Left cardiac atrium (tissue), 4 donors: Measurements from ENCODE around the gene CNTNAP5. TPM values are rescaled to one million over a fixed set of nuclear protein-coding genes. Genes with fewer than 3 reads are reported as not detected.

ENCODE experiments used
- ATAC-seq, 2 donors: fragments of 200-7000 bp; cut with Tn5 transposase; one replicate each; pipeline ENCODE4 v1.9.1; 2020; ENCODE audit warnings: mild to moderate bottlenecking in 2 of 2, moderate library complexity in 2 of 2
- DNase-seq: peaks from one replicate; pipeline ENCODE4 v3.0.0-alpha.2; 2020
- intact Hi-C, 2 donors: fragments of 100-400 bp; cut with DNase I; formaldehyde crosslinking; loops; one replicate each; pipeline versions ENCODE4 v1.14.1 to v1.15.1; 2022 to 2023
- total RNA-seq, 2 donors: library from RNA; stranded (reverse); fragmentation: NEBNext Ultra II Directional; extraction: Animal tissue kit (Norgen Biotek cat#: 25700); gene quantifications; one replicate each; pipeline ENCODE4 v1.2.1, GENCODE V29; 2021
- donor health status: DM: no; HTN: yes; CAD: no.
- donor health status: DM: no; HTN: yes; CAD: no; lungs with severe emphysema.
- donor health status: DM: yes; HTN: yes; CAD: no.
- donor health status: Dilated cardiomyopathy.

Gene CNTNAP5
- total RNA-seq, 2 donors from 2014 or later = not detected

GRCh38 chr2:124501575-124502152, 476.6 kb downstream of the CNTNAP5 start:
- no peak for DNase-seq
- ATAC-seq = peak; percentile 15 to 70
- intact Hi-C loops = no loop called here

GRCh38 chr2:124514236-124514635, 489.1 kb downstream of the CNTNAP5 start:
- intact Hi-C loops = no loop called here
- ATAC-seq (no peak), DNase-seq (no peak)

DNA sequence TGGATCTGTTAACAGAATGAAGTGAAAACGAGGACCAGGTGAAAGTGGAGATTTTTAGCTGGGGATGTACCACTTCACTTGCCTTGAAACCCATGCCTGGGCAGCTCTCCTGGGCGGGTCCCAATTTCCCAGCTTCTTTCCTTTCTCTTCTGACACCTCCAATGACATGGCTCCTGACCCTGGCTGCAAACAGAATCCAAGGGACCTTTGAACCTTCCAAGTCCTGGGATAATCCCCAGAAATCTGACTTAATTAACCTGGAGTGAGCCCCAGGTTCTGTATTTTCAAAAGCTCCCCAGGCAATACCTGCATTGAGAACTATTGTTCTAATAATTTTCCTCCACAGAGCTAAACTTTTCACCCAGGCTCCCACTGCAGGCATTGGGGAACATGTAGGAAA, 495.9 kb downstream of the CNTNAP5 start:
- ATAC-seq (no peak), DNase-seq (no peak)
- intact Hi-C loops = no loop called here

GRCh38 chr2:124523096-124523495, 498.0 kb downstream of the CNTNAP5 start:
- no peak for DNase-seq
- ATAC-seq = no peak
- intact Hi-C loops = no loop called here

DNA sequence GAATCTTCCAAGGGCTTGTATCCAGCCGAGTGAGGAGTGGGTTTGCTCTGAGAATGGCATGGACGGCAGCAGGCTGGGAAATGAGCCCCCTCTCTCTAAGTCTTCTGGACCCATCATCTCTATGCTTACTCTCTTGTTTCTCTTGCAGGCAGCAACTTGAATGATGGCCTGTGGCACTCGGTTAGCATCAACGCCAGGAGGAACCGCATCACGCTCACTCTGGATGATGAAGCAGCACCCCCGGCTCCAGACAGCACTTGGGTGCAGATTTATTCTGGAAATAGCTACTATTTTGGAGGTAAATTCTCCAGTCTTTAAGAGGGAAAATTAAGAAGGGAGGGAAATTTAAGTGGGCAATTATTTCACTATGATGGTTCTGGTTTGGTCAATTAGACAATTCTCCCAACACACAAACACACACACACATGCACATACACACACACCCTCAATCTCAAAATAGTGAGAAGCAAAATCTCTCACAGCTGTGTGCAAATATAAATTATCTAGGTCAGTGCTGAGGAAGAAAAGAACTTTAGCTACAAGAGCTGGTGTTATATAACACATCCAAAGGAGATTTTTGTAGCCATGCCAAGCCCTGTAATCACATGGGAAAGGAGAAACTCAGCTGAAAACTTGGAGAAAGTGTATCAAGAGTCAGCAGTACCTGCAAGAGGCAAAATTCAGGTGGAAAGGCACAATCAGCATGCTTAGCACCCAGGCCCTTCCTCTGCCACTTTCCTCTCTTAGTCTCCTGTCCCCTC, 499.2 kb downstream of the CNTNAP5 start:
- DNase-seq (no peak), ATAC-seq (peak; percentile 35 to 41)
- intact Hi-C loops = no loop called here

- no peak for DNase-seq
- no peak for ATAC-seq
- intact Hi-C loops = no loop called here
These were observed 501.1 kb downstream of the CNTNAP5 start for GRCh38 chr2:124526221-124526620.

DNA sequence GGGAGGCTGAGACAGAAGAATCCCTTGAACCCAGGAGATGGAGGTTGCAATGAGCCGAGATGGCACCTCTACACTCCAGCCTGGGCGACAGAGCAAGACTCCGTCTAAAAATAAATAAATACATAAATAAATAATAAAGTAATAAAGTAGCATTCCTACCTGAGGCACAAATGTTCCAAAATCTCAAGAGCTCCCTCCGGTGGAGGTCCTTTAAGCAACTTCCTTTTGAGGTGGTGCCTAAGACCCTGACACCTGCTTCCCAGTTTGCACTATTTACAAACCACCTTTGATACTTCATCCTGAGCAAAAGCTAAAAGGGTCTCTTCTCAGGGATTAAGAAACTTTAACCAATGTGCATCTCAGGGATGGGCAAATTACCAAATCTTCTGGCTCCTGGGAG, 505.1 kb downstream of the CNTNAP5 start:
- intact Hi-C loops = no loop called here
- DNase-seq = no peak

GRCh38 chr2:124533226-124533954, 508.3 kb downstream of the CNTNAP5 start:
- peak in 1 of 2 donors; percentile 25 for ATAC-seq
- intact Hi-C loops = no loop called here
- no peak for DNase-seq

More for the DNA sequence above, 505.1 kb downstream of the CNTNAP5 start:
- no peak for ATAC-seq

DNA sequence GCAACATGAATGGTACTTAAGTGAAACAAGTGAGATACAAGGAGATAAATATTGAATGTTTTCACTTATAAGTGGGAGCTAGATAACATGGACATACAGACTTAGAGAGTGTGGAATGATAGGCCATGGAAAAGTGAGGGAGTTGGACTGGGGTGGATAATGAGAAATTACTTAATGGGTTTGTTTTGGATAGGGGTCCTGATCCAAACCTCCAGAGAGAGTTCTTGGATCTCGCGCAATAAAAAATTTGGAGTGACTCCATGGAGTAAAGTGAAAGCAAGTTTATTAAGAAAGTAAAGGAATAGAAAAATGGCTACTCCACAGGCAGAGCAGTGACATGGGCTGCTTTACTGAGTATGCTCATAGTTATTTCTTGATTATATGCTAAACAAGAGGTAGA, 508.9 kb downstream of the CNTNAP5 start:
- DNase-seq = no peak
- intact Hi-C loops = no loop called here
- peak; percentile 29 to 57 for ATAC-seq

GRCh38 chr2:124535816-124536215, 510.7 kb downstream of the CNTNAP5 start:
- ATAC-seq (no peak), DNase-seq (no peak)
- intact Hi-C loops = no loop called here

GRCh38 chr2:124536591-124536990, 511.5 kb downstream of the CNTNAP5 start:
- DNase-seq = no peak
- no peak for ATAC-seq
- intact Hi-C loops = no loop called here

DNA sequence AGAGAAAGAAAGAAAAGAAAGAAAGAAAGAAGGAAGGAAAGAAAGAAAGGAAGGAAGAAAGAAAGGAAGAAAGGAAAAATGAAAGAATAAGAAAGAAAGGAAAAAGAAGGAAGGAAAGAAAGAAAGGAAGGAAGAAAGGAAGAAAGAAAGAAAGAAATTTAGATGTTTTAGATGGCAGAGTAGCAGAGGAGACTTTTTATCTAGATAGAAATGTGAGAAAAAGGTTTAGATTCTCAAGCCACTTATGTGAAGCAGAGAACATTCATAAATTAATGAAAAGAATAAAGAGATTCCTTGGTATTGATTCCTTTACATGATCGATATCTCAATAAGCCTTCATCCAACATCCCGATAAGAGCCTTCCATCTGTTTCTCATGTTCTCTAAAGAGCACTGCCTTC, 513.5 kb downstream of the CNTNAP5 start:
- ATAC-seq = no peak
- DNase-seq = no peak
- intact Hi-C loops = no loop called here

GRCh38 chr2:124540805-124541204, 515.7 kb downstream of the CNTNAP5 start:
- ATAC-seq (peak in 1 of 2 donors; percentile 23), DNase-seq (no peak)
- intact Hi-C loops = no loop called here

GRCh38 chr2:124542932-124543640, 518.0 kb downstream of the CNTNAP5 start:
- peak; percentile 83 to 91 for ATAC-seq
- intact Hi-C loops = no loop called here
- DNase-seq = peak; percentile 26

GRCh38 chr2:124547700-124548099, 522.6 kb downstream of the CNTNAP5 start:
- intact Hi-C loops = no loop called here

DNA sequence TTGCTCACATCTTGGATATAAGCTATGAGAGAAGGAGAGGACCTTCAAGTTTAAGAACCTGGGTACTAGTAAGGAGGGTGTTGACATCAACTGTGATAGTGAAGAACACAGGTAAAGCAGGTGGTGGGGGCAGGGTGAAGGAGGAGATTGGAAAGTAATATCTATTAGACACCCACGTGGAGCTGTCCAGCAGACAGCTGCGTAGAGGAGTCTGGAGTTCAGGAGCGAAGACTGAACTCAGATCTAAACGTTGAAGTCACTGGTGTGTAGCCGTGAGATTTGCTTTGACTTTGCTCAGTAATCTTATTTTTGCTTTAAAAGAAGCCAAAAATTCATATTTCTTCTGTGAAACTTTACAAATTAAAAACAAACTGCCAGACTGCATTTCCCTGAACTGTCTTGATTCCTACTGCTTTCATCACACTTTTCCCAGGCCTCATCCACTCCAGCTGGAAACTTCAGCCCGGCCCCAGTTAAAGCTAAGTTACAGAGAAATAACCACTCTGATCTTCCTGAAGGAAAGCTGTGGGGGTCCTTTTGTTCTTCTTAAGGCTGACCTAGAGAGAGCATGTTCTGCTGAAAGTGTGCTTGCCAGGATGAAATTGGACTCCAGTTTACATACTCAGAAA, 533.3 kb downstream of the CNTNAP5 start:
- intact Hi-C loops = no loop called here
- ATAC-seq (no peak), DNase-seq (no peak)

More at GRCh38 chr2:124547700-124548099, 522.6 kb downstream of the CNTNAP5 start:
- DNase-seq (no peak), ATAC-seq (no peak)

DNA sequence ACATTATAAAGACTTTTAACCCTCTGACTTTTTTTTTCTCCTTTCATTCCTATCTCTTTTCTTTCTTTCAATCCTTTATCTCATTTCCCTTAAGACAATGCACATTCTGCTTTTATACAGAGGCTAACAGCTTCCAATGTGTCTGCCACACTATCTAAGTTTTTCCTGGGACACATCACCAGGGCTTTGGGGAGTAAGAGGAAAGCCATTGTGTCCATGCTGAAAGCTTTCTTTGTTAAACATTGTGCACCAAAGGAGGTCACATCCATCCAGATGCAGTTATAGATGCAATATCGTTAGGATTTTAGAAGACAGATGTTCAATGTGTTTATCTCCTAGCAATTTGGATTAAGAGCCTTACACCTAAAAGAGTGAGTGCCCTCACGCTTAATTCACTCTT, 534.1 kb downstream of the CNTNAP5 start:
- DNase-seq = no peak
- intact Hi-C loops = no loop called here
- no peak for ATAC-seq

DNA sequence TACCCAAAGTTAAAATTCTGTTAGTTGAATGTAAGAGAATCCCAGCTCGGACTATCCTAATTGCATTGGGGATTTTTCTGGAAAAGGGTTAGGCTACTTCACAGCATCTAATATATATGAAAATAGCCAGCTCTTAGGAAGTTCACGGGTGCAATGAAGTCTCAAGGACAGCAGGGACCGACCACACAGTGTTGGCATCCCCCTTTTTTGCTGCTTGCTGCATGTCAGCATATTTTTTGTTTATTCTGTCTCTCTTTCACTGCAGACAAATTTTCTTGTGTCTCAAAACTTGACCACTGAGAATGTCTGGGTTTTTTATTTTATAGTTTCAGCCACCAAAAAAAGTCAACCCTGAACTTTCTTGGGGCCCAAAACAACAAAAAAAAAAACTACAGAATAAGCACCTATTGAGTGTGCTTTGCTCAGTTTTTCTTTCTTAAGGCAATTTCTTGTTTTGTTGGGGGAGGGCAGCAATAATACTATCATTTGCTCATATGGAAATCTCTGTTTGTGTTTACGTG, 535.6 kb downstream of the CNTNAP5 start:
- DNase-seq (no peak), ATAC-seq (no peak)
- intact Hi-C loops = no loop called here

- ATAC-seq = no peak
- intact Hi-C loops = no loop called here
These were observed 536.4 kb downstream of the CNTNAP5 start for GRCh38 chr2:124561486-124561885.

More at GRCh38 chr2:124561486-124561885, 536.4 kb downstream of the CNTNAP5 start:
- no peak for DNase-seq
